ENCODE measurements around the gene ONECUT3.

GRCh38 chr19:1786668-1787067 lies 33.4 kb downstream of the ONECUT3 start:
- TF ChIP-seq RAD21 (IDR thresholded peaks at IDR 0.05; ENCODE audit: low read length), result no peak
- no peak for TF ChIP-seq CTCF (conservative IDR thresholded peaks at IDR 0.05; ENCODE audit: low read depth, low read length)
- TF ChIP-seq POLR2A (IDR thresholded peaks at IDR 0.05; ENCODE audit: low read depth, low read length), result no peak
- TF ChIP-seq MXI1 (IDR thresholded peaks at IDR 0.05; ENCODE audit: borderline replicate concordance, low read depth, low read length), result no peak
- no peak for TF ChIP-seq NFE2L2 (IDR thresholded peaks at IDR 0.05; ENCODE audit: low read depth, low read length)
- no peak for TF ChIP-seq RFX5 (IDR thresholded peaks at IDR 0.05; ENCODE audit: low read depth, low read length)
- no peak for TF ChIP-seq CEBPB (IDR thresholded peaks at IDR 0.05; ENCODE audit: low read depth, low read length)
- no peak for TF ChIP-seq ELK1 (IDR thresholded peaks at IDR 0.05; ENCODE audit: borderline replicate concordance, low read depth, low read length)
